NCI-H510A (cell line): ENCODE measurements around the gene TRIM2.

Experiments used
- DNase-seq: peaks from one replicate; lab custom pipeline; 2025; lab: John Stamatoyannopoulos, UW

TRIM2 gene

DNA sequence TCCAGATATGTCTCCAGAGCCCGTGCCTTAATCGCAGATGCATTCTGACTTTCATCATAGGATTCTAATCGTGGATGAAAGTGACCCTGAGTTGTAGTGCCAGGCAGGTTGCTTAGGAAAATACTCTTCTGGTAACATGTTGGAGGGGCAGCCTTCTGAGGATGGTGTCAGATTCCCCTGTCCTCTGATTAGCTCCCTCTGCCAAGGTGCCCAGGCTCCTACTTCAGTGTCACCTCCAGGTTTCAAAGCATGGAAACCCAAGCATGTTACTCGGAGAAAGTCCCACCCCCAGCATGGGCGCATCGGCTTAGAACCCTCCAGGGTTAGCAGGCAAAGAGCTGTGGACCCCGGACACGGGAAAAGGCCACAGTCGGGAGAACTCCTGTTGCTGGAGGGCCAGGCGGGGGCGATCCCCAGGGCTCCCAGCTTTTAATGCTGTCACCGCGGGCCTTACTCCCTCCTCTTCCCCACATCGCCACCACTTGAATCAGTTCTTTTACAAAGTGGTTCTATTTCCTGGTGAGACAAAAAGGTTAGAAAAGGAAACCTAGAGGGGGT lies 44.5 kb downstream of the TRIM2 start:
- DNase-seq, result no peak

DNA sequence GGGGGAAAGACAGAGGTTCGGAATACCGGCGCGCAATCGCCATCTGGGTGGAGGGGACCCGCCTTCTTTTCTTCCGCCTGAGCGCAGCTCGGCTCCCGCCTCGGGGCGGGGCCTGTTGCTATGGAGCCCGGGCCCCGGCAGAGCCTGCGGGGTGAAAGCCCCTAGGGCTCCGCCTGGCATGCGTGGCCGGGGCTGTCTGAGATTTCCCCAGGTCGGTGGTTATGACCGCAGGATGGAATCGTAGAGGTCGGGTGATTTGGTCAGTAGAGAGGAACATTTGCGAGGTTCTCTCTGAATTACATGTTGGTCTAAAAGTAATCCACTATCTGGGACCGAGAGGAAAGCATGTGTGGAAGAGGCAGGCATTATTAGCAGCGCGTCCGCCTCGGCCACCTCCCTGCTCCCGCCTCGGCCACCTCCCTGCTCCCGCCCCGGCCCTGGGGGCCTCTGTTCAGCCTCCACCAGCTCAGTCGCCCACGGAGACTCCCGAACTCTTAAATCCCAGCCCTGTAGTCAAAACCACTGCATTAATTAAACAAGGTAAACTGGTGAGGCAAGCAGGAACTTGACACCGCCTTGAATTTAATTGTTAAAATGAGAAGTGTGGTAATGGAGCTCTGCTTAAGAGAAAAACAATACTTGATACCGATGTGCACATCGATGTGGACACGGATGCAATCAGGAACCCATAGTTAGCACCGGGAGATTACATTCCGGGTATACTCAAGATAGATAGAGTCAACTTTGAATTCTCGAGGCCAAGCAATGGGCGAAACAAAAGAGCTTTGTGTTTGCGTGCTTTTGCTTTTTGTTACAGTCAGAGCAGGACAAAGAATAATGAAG lies 45.2 kb downstream of the TRIM2 start:
- peak; percentile 42 for DNase-seq

DNA sequence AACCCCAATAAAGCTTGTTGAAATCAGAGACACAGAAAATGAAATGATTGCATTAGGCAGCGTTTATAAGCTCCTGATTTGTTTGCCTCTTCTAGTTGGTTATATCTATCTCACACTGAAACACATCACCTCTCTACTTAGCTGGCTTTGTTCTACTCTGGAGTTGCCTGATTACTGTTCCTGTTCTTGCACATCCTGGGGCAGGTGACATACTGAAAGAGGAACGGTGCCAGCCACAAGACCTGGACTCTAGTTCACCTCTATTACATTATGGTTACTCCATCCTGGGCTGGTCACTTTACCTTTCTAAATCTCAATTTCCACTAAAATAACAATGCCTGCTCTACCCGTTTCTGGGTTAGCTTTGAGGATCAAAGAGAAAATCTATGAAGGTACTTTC lies 47.9 kb downstream of the TRIM2 start:
- DNase-seq, result no peak

DNA sequence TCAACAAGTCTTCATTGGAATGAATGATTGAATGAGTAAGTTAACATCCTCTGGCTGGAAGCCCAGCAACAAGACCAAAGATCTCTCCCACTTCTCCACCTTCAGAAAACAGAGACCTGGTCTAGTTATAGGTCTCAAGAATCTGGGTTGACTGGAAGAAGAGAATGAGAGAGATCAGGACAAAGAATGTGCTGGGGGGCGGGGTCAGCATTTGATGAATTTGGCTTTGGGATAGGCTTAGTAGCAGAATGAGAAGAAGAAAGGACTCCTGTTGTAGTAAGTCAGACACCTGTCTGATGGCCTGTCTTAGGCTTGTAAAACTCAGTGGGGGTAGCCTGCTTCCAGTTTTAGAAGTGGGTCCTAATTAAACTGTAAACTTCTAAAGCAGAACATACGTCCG lies 51.0 kb downstream of the TRIM2 start:
- no peak for DNase-seq

DNA sequence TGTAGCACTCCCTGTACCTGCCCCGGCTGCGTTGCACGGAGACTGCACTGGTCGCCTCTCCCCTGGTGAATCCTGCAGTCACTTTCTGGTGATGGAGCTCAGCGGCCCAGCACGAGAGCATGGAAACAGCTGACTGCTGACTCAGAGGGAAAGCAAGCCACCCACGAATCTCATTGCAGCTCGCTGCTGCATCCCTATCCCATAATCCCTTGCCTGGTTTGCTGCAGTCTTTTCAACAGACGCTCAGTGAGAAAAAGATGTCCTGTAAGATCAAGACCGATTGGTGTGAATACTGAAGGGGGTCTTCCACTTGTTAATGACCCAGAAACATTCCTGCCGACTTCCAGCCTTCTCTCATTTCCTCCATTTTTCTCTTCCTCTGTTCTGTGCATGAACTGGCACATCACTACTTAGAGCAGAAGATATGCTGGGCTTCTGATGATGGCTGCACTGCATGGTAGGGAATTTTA lies 52.9 kb downstream of the TRIM2 start:
- no peak for DNase-seq

DNA sequence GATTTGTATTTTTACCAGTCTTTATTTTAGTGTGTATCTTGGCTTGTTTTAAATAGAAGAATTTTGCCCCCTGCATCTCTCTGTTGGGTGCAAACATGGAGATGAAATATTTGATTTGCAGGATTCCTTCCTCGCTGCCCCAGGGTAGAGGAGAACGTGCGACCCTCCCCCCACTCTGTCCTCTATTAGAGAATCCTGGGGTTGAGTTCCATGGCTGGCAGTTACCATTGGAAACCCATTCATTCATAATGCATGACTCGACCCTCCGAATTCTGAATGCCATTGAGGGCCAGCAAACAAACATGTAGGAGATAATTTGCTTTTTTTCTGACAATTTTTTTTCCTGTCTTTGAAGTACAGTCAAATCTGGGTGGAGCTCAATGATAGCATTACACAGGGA lies 53.7 kb downstream of the TRIM2 start:
- DNase-seq, result no peak

DNA sequence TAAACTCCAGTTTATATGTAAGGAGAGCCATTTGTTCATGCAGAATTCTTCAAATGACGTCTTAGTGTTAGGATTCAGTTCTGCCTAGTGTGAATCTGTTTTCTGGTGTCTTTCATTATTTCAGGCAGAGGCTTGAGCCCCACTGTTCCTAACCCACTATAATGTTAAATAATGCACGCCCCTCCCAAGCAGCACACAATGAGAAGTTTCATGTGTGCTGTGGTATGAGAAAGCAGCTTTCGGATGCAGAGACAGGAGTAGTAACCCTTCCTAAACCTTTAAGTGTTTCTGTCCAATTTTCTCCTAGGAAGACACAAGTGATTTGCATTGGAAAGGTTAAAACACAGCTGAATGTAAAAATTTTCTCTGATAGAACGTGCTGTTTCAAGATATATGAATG lies 54.5 kb downstream of the TRIM2 start:
- DNase-seq, result no peak

DNA sequence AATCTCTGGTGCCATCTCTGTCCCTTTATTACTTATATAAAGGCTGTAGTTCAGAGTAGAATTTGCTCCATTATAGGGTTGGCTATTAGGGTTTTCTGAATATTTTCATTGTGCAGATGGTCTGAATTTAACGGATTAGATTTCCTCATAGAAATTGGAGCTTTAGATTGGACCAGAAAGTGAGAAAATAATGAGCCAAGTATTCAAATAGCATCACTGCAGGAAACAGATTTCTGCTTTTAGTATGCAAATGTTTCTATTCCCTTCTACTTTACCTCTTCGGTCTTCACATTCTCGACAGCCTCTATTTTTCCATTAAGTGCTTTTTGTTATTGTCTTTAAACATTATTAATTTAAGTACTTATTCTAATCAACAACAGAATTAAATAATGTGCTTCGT lies 55.4 kb downstream of the TRIM2 start:
- DNase-seq, result no peak

DNA sequence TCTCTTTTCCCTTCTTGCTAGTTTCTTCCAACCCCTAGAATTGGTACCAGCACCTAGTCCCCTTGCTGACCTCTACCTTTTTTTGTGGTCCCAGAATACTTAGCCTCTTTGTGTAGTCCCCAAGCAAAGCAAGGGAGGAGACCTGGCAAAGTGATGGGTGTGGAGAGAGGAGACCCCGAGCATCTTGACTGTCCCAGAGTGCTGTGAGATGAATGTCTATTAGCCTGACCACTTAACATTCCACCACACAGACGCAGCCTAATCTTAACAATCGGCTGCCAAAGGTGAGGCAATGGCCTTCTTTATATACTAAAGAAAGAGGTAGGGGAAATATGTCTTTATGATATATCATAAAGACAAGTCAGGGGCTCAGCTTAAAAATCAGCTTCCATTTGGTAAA lies 55.9 kb downstream of the TRIM2 start:
- no peak for DNase-seq

DNA sequence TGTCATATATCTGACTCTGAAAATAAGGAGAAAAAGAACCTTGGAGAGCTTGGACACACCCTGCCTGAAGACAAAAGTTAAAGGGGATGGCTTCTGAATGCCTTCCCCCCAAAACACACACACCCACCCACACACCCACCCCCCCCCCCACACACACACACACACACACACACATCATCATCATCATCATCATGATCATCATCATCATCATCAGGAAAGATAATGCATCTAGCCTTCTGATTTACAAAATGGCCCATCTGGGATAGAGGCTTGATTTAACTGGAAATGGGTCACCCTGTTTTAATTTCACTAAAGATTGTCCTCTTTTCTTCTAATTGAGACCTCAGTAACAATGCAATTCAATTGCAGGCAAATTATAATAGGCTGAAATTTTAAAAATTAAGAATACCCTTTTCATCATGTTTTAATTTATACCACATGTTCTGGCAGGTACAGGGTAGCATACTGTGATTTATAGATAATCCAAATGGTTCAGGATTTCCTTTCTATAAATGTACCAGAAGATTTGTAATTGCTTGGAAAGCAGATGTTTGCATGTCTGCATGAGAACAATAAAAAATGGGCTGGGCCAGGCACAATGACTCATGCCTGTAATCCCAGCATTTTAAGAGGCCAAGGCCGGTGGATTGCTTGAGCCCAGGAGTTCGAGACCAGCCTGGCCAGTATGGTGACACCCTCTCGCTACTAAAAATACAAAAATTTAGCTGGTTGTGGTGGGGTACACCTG lies 56.5 kb downstream of the TRIM2 start:
- DNase-seq, result no peak

DNA sequence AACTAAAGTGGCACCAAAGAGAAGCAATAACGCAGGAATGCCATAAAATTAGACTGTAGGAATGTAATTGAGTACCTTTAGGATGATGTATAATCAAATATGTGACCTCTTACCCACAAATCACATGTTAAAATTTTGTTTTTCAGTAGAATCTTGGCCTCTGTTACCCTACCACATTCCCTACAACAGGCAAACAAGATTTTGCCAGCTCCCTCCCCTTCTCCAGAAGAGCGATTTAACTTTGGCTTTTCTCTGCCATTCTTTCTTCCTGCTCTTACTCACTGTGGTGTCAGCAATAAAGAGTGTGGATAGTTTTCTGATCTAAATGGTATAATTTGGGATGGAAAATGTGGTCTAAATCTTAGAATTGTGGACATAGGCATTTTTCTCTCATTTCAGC lies 57.2 kb downstream of the TRIM2 start:
- no peak for DNase-seq

DNA sequence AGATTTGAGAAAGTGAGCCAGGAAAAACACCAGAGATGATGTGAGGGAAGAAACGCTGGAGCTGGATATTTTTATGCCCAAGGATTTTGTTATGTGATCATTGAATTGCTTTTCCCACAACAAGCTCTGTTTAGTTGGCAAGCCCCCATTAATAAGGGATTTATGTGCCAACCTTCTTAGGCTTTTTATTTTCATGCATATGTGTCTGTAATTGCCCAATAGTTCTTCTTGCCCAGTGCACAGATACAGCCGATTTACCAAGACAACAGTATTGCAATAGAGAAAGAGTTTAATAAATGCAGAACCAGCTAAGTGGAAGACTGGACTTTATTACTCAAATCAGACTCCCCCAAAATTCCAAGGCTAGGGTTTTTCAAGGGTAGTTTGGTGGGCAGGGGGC lies 57.7 kb downstream of the TRIM2 start:
- no peak for DNase-seq

DNA sequence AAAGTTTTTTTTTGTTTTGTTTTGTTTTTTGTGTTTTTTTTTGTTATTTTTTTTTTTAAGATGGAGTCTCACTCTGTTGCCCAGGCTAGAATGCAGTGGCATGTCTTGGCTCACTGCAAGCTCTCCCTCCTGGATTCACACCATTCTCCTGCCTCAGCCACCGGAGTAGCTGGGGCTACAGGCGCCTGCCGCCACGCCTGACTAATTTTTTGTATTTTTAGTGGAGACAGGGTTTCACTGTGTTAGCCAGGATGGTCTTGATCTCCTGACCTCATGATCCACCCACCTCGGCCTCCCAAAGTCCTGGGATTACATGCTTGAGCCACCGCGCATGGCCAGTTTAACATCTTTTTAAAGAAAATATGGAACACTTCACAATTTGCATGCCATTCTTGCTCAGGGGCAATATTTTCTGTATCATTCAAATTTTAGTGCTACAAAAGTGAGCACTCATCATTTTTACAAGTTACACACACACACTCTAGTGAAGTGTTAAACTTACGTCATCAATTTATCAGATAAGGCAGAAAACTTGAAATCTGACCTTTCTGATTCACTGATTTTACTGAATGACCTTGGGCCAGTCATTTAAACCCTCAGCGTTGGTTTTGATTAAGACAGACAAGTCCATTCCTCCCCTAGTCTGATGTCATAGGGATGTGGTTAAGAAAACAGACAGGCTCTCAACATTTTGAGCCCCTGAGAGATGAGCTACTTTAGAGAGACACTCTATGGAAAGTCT lies 61.2 kb downstream of the TRIM2 start:
- no peak for DNase-seq

DNA sequence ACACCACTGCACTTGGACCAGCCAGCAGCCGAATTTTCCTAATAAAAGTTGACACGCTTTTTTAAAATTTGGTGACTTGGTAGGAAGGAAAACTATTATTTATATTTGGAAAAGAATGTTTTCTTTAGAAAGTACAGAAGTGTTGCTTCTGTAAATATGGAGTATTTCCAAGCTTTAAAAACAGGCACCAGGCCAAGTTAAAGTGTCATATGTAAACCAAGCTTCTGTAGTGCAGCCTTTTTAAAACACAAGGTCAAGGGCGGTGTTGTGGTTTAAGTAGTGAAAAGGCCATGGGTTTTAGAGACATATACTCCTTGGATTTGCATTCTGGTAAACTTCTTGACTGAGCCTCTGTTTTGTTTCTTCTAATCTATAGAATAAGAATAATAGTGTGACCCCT lies 62.7 kb downstream of the TRIM2 start:
- no peak for DNase-seq

DNA sequence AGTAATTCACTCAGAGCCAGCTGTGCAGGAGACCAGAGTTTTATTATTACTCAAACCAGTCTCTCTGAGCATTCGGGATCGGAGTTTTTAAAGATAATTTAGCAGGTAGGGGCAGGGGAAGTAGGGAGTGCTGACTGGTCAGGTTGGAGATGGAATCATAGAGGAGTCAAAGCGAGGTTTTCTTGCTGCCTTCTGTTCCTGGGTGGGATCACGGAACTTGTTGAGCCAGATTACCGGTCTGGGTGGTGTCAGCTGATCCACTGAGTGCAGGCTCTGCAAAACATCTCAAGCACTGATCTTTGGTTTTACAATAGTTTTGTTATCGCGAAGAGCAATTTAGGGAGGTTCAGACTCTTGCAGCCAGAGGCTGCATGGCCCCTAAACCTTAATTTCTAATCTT lies 63.6 kb downstream of the TRIM2 start:
- DNase-seq, result no peak

DNA sequence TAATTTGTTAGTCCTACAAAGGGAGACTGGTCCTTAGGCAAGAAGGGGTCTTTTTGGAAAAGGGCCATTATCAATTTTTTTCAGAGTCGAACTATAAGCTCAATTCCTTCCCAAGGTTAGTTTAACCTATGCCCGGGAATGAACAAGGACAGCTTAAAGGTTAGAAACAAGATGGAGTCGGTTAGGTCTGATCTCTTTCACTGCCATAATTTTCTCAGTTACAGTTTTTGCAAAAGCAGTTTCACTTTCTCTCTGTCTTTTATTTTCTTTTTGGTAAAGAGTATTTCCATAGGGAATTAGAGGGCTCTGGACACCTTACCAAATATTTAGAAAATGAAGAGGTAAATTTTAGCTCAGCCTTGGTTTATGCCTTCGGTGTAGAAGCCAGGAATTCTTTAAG lies 64.1 kb downstream of the TRIM2 start:
- no peak for DNase-seq

DNA sequence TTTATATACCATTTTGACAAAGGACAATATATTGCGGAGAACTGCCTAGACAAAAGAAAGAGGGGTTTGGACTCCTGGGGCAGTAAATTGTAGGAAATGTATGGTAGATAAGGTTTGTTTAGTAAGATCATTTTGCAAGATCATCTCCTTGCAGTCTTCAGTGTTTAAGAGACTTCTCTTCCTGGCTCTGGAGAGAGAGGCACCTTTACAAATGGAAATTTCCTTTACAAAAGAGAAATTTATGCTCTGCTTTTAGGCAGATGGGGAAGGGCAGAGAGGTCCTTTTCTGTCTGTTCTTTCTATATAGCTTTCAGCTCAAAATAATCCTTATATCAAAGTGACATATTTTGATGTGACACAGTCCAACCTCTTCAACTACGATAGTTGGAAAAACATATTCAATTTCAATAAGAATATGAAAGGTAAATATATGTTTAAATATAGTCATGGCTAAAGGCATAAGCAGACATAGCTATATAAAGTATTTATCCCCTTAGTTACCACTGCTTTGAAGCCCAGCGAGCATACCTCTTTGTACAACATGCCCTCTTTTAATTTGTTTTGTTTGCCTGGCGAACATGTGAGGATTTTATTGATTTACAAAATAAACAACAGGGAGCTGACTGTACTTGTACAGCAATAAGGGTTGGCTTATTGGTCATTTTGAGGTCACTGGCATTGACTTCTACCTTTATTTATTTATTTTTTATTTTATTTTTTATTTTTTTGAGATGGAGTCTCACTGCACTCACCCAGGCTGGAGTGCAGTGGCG lies 65.2 kb downstream of the TRIM2 start:
- DNase-seq, result no peak

DNA sequence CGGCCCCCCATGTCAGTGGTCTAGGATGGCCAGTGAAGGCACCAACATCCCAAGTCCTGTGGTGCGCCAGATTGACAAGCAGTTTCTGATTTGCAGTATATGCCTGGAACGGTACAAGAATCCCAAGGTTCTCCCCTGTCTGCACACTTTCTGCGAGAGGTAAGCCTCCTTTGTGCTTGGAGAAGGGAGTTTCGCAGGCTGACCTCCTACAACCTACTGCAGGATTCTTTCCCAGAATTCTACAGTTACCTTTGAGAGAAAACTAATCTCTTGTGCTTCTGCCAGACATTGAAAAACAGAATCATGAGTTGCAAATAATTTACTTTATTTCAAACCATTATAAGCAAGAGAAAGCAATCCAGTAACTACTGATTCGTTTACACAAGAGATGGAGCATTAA lies 66.1 kb downstream of the TRIM2 start:
- DNase-seq, result no peak

DNA sequence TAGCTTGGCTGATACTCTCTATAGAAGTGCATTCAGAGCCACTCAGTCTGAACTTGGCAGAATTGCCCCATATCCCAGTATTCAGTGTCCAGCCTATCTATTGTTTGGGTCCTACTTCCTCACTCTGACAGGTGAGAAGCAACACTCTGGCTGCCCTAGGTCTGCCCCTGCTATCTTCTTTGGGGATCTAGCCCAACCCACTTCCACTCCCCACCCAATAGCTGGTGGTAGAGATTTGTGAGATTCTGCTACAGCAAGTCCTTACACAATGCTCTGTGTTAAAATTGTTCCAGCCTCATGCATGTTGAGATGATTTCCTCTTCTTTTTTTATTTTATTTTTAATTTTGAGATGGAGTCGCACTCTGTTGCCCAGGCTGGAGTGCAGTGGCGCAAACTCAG lies 67.6 kb downstream of the TRIM2 start:
- DNase-seq, result no peak

DNA sequence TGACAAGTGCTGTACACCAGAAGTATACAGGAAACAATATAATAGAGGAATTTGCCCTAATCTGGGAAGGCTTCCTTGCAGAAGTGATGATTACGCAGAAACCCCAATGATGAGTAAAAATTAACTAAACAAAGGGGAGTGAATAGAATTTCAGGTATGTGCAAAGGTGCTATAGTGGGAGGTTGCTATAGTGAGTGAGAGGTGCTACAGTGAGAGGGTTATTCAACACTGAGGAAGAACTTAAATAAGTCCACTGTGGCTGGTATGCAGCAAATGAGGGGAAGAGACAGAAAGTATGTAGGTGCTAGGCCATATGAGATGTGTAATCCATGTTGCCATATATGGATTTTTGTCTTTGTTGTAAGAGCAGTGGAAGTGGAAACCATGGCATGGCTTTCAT lies 69.5 kb downstream of the TRIM2 start:
- DNase-seq, result no peak

DNA sequence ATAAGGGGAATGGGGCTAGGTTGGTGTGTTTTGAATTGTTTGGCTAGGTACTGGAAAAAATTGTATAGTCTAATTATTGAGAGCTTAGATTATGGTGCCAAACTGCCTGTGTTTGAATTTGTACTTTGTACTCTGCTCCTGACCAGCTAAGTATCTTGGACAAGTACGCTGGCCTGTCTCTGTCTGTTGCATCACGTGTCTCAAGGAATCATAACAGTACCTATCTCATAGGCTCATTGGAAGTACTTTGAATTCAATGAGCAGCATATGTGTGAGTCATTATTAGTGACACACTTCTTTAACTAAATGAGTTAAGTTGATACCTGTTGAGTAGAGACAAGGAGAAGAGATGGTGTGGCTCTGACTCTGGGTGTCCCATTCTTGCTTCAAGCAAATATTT lies 70.7 kb downstream of the TRIM2 start:
- no peak for DNase-seq
